ENCODE data around the gene SLC1A2.
A peak's percentile ranks its signal among the peaks of the same experiment; 100 is the strongest.

The SLC1A2 gene

GRCh38 chr11:35210876-35211546, 208.3 kb downstream of the SLC1A2 start:
- no peaks in the 10 kb centered on the region for H3K27me3 Mint-ChIP-seq
- no peak overlapping the region for H3K4me3 Mint-ChIP-seq
- intact Hi-C loops (cut with micrococcal nuclease): loop anchor here (10.0 kb wide), 1 partner anchor 126 kb away; no protein-coding TSS in a partner anchor
- peaks cover 70% of the 10 kb centered on the region for H3K4me1 Mint-ChIP-seq (ENCODE audit: low read depth)
- H3K27ac Mint-ChIP-seq: peak overlapping the region; percentile 97
- H3K9me3 Mint-ChIP-seq: no peaks in the 10 kb centered on the region
- peaks cover 97% of the 10 kb centered on the region for H3K36me3 Mint-ChIP-seq (ENCODE audit: low read depth)

DNA sequence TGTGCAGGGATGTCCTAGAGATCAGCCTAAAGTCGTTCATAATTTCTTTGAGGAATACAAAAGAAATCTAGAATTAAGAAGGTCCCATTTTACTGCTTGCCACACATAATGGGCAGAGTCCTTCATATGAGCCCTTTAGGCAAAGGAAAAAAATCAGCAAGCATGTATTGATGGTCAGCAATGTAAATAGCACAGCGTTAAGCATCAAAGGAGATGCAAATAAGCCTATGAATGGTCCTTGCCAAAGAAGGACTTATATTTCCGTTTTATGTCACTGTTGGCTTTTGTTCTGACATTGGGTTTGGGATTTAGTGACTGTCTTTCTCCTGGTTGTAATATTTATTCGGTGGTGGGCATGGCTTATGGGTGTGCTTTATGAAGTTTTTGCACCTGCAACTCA, 210.6 kb downstream of the SLC1A2 start:
- intact Hi-C loops (cut with micrococcal nuclease): no loop called here
- Mint-ChIP-seq H3K36me3 (ENCODE audit: low read depth) (peaks cover 97% of the 10 kb centered on the region), H3K4me1 (ENCODE audit: low read depth) (peaks cover 57% of the 10 kb centered on the region), H3K4me3 (no peak overlapping the region), H3K27me3 (no peaks in the 10 kb centered on the region), H3K9me3 (no peaks in the 10 kb centered on the region), H3K27ac (peak overlapping the region; percentile 66)

DNA sequence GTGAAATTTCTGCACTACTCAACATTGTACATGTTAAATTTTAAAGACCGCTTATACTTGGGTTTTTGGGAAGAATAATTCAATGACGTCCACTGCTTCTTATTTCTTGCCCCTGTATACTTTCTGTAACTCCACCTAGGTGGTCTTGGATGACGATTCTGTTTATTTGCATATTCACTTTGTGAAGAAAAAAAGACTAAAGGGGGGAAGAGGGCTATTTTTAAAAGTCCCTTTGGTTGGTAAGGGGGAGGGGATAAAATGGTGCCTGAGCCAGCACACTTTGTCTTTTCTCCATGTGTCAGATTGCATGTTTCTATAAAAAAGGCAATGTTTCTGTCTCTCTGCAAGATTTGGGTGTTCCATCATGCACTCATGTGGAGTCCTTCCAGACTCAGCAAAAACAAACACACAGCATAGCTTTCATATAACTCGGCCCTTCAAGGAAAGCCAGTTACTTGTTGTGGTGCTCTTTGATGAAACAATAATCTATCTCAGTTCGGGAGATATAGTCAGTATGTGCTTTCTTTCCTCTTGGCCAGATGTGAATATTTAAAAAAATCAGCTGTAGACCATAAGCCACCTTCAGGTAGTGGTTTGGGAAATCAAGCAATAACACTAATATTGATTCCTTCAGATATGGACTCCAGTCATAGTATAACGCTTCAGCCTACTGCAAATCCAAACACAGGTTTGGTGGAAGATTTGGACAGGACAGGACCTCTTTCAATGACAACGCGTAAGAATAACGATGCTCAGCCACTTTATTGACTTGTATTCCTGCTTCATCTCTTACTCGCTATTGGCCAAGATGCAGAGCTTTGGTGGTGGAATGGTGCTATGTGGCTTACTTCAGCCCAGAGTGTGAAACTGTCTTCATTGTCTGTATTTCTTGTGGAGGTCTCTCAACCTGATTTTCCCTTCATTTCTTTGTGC, 211.6 kb downstream of the SLC1A2 start:
- Mint-ChIP-seq H3K27me3 (no peaks in the 10 kb centered on the region), H3K9me3 (no peaks in the 10 kb centered on the region), H3K4me1 (ENCODE audit: low read depth) (peaks cover 48% of the 10 kb centered on the region), H3K27ac (peak overlapping the region; percentile 66), H3K4me3 (no peak overlapping the region), H3K36me3 (ENCODE audit: low read depth) (peaks cover 97% of the 10 kb centered on the region)
- intact Hi-C loops (cut with micrococcal nuclease): no loop called here

- Mint-ChIP-seq H3K4me3 (no peak overlapping the region), H3K36me3 (ENCODE audit: low read depth) (peaks cover 100% of the 10 kb centered on the region), H3K9me3 (no peaks in the 10 kb centered on the region), H3K27me3 (no peaks in the 10 kb centered on the region), H3K27ac (peak overlapping the region; percentile 66), H3K4me1 (ENCODE audit: low read depth) (peaks cover 37% of the 10 kb centered on the region)
- intact Hi-C loops (cut with micrococcal nuclease): no loop called here
These were observed 212.7 kb downstream of the SLC1A2 start for GRCh38 chr11:35206616-35207015.

DNA sequence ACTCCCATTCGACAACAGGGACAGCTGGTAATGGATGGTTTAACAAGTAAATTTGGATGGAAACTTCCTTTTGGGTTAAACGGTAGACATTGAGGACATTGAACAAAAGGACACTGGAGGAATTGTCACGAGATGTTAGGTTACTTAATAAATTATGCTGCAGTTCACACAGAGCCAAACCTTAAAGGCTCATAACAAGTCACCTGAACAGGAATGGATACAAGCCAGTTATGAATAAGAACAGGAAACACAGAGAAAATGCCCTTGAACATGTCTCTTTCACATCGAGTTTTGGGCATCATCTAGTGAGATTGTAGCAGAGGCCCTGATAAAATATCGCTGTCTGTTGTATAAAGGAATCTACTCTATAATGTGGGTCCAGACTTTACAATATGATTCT, 214.7 kb downstream of the SLC1A2 start:
- Mint-ChIP-seq H3K36me3 (ENCODE audit: low read depth) (peaks cover 100% of the 10 kb centered on the region), H3K9me3 (no peaks in the 10 kb centered on the region), H3K27me3 (no peaks in the 10 kb centered on the region), H3K4me1 (ENCODE audit: low read depth) (peaks cover 28% of the 10 kb centered on the region), H3K27ac (no peak overlapping the region), H3K4me3 (no peak overlapping the region)
- intact Hi-C loops (cut with micrococcal nuclease): no loop called here

All from dendritic cell treated with granulocyte-macrophage colony-stimulating factor and Interleukin-4, amounts not matched to agents 40 ng/mL and 50 ng/mL, for 4 days (primary cell).